ENCODE measurements around the gene AHCYL2.
"Not testable (repeated sequence)": the region's sequence is repeated elsewhere in the genome, so short reads cannot be mapped to it uniquely, and the experiment has no call there.

The AHCYL2 gene

DNA sequence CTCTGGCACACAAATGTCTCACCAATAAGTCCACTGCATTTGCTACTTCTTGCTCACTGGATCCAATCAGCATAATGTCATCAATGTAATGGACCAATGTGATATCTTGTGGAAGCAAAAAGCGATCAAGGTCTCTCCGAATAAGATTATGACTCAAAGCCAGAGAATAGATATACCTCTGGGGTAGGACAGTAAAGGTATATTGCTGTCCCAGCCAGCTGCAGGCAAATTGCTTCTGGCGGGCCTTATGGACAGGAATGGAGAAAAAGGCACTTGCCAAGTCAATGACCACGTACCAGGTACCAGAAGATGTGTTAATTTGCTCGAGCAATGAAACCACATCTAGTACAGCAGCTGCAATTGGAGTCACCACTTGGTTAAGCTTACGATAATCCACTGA, 222.6 kb downstream of the AHCYL2 start:
- DNase-seq = not testable (repeated sequence)

GRCh38 chr7:129448608-129449007, 223.8 kb downstream of the AHCYL2 start:
- not testable (repeated sequence) for DNase-seq

DNA sequence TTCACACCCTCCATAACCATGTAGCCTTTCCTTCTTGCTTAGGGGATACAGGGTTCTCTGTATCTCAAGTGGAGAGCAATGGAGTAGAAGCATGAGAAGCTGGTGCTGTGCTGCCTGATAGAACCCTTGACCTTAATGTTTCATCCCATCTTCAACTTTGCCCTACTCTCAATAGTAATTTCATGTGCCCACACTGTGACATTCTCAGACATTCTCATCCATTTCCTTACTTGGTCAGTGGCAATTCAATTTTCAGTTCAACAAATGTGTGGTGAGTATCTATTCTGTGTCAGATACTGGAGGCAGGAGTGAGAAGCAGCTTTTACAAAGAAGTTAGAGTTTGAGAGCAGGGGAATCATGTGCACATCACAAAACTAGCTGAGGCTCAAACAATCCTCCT, 225.5 kb downstream of the AHCYL2 start:
- DNase-seq = no peak

- DNase-seq = no peak
These were observed 227.9 kb downstream of the AHCYL2 start for GRCh38 chr7:129452589-129453231.

DNA sequence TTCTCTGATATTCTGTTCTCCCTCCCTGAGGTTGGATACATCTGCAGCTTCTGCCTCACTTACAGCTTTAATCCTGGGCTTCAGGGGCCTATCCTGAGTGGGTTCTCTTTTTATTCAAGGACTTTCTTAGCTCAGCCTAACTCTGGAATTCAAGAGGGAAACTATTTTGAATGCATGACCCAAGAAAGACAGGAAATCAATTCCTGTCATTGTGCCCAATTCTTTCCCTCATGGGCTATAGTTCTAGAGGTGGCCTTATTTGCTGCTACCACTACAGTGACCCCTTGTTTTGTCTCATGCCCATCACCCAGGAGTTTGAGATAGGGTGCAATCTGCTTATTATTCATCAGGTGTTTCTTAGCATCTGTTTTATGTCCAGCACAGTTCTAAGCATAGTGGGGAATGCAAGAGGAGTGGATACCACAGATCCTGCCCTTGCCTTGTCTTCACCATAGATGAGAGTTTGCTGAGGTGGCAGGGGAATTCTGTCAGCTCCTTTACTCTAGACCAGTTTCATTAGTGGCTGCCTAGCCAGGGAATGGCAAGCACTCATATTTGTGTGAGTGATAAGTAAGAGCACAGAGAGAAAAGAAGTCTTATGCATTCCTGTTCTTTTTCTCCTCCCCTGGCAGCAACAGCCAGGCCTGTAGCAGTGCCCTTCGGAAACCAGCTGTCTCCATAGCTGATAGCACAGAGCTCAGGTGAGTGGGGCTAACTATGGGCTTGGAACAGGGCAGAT, 228.8 kb downstream of the AHCYL2 start:
- DNase-seq = no peak

GRCh38 chr7:129454249-129454551, 229.4 kb downstream of the AHCYL2 start:
- no peak for DNase-seq

GRCh38 chr7:129456421-129456820, 231.6 kb downstream of the AHCYL2 start:
- no peak for DNase-seq

DNA sequence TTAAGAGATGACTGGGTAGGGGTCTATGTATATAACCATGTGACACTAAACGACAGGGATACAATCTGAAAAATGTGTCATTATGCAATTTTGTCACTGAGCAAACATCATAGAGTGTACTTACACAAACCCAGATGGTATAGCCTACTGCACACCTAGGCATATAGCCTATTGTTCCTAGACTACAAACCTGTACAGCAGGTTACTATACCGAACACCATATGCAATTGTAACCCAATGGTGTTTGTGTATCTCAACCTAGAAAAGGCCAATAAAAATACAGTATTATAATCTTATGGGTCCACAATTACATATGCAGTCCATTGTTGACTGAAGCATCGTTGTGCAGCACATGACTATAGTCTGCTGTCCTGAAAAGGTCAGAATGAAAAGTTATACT, 232.3 kb downstream of the AHCYL2 start:
- no peak for DNase-seq

GRCh38 chr7:129458171-129458570, 233.3 kb downstream of the AHCYL2 start:
- DNase-seq = no peak

- no peak for DNase-seq
These were observed 237.0 kb downstream of the AHCYL2 start for GRCh38 chr7:129461809-129462208.

DNA sequence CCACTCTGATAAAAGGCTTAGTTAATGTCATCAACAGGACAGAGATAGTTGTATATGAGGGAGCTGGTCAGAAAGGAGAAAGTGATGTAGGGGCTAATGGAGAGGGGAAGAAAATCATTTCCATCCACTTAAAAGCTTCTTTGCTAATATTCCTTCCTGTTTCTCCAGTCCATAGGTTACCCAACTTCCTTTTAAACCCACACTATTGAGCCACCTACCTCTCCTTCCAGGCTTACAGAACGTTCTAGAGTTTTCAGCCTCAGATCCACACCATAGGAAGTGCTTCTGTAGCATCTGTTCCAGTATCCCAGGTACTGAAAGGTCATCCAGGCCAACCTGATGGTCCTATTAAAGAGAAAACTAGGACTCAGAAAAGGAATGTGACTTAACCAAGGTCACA, 237.6 kb downstream of the AHCYL2 start:
- DNase-seq = no peak

DNA sequence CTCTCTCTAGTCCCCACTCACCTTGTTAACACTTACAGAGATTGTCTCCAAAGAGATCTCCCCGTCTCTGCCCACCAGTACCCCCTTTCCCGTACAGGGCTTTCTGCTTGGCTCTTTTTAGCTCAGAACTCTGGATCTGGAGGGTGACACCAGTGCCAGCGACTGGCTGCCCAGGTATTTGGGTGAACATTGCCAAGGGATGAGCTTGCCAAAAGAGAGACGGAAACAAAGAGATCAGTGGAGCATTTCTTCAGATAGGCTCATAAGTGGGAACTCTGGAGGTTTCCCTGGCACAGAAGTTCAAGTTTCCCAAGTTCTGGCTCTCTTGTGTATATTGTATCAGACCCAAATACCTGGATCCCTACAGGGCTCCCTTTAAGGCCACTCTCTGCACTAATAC, 239.4 kb downstream of the AHCYL2 start:
- DNase-seq = no peak

- DNase-seq = no peak
These were observed 240.2 kb downstream of the AHCYL2 start for GRCh38 chr7:129465080-129465479.

GRCh38 chr7:129466796-129467195, 242.0 kb downstream of the AHCYL2 start:
- no peak for DNase-seq

DNA sequence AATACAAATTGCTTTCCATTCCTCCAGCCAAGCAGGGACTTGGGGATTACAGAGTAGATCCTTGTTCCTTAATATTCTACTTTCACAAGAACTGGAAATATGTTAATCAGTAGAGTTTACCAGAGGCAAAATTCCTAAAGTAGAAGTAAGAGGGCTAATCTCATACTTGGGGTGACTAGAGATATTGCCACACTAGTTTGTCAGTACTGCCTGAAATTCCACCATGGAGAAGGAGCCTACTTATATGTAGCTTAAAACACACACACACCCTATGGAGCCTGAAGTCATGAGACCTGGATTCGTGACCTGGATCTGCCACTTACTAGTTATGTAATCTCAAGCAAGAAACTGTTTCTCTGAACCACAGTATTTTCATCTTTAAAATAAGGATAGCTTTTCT, 243.3 kb downstream of the AHCYL2 start:
- DNase-seq = peak in 1 of 58 donors; percentile 17

- no peak for DNase-seq
These were observed 243.7 kb downstream of the AHCYL2 start for GRCh38 chr7:129468547-129468946.

DNA sequence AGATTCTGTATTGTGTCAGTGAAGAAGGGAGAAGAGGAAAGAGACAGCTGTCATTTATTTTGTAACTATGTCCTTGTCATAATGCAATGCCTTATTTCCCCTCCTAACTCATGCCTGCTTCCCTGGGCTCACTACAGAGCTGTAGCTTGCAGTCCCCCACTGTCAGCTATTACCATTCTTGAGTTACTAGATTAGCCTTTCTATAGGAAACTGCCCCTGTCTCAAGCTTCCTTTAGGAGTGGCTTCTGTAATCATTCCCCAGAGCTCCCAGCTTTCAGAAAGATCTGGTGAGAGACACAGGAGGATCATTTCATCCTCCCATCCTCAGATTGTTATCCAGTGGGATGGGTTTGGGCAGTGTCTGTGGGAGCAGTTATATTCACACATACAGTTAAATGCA, 245.1 kb downstream of the AHCYL2 start:
- no peak for DNase-seq

- peak in 1 of 58 donors; percentile 3 for DNase-seq
These were observed 245.6 kb downstream of the AHCYL2 start for GRCh38 chr7:129470411-129470810.

DNA sequence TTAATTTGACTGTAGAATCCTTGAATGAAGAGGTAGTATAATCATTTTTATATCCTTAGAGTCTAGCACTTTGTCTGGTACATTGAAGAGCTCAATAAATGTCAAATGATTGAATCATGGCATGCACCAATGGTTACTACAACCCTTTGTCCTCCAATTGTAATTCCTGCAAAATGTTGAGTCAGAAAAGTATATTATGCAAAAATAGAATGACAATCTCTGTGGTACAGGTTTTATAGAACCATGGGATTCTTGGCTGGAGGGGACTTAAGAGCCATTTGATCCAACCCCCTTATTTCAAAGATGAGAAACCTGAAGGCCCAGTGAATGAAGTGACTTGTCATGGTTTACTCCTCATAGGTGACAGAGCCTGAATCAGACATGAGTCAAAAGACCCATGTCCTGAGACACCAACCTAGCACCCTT, 246.6 kb downstream of the AHCYL2 start:
- DNase-seq = no peak

DNA sequence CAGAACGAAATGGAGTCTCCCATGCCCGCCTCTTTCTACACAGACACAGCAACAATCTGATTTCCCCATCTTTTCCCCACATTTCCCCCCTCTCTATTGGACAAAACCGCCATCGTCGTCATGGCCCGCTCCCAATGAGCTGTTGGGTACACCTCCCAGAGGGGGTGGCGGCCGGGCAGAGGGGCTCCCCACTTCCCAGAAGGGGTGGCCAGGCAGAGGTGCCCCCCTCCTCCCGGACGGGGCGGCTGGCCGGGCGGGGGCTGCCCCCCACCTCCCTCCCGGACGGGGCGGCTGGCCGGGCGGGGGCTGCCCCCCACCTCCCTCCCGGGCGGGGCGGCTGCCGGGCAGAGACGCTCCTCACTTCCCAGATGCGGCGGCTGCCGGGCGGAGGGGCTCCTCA, 251.1 kb downstream of the AHCYL2 start:
- DNase-seq = not testable (repeated sequence)

DNA sequence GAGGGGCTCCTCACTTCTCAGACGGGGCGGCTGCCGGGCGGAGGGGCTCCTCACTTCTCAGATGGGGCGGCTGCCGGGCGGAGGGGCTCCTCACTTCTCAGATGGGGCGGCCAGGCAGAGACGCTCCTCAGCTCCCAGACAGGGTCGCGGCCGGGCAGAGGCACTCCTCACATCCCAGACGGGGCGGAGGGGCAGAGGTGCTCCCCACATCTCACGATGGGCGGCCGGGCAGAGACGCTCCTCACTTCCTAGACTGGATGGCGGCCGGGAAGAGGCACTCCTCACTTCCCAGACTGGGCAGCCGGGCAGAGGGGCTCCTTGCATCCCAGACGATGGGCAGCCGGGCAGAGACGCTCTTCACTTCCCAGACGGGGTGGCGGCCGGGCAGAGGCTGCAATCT, 251.6 kb downstream of the AHCYL2 start:
- not testable (repeated sequence) for DNase-seq

Data from anterior cingulate cortex (tissue), 58 donors.